ENCODE measurements around the gene CNIH2.
"Not testable (repeated sequence)": the region's sequence is repeated elsewhere in the genome, so short reads cannot be mapped to it uniquely, and the experiment has no call there.

CNIH2 gene

DNA sequence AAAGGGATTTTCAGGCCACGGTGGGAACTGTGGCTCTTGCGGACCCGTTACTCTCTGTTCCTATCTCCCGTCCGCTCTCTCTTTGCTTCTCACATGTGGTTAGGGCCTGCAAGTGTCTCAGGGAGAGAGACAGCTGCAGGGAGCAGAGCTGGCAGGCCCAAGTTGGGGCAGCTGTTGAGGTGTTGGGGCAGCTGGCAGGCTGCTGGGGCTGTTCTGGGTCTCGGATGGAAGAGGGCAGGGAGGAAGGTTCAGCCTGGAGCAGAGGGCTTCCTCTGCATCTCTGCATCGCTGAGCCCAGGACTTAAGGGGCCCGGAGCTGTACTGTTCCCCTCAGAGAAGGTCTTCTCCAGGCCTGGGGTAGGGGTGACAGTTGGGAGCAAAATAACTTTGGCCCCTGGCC lies 2.6 kb upstream of the CNIH2 start:
- no peak overlapping the region for H3K4me3 ChIP-seq
- TF ChIP-seq, protein P1, sequence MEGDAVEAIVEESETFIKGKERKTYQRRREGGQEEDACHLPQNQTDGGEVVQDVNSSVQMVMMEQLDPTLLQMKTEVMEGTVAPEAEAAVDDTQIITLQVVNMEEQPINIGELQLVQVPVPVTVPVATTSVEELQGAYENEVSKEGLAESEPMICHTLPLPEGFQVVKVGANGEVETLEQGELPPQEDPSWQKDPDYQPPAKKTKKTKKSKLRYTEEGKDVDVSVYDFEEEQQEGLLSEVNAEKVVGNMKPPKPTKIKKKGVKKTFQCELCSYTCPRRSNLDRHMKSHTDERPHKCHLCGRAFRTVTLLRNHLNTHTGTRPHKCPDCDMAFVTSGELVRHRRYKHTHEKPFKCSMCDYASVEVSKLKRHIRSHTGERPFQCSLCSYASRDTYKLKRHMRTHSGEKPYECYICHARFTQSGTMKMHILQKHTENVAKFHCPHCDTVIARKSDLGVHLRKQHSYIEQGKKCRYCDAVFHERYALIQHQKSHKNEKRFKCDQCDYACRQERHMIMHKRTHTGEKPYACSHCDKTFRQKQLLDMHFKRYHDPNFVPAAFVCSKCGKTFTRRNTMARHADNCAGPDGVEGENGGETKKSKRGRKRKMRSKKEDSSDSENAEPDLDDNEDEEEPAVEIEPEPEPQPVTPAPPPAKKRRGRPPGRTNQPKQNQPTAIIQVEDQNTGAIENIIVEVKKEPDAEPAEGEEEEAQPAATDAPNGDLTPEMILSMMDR (IDR thresholded peaks at IDR 0.05), result no peak
- no peak for DNase-seq (ENCODE audit: low spot score)
- no peak overlapping the region for H3K27ac ChIP-seq

DNA sequence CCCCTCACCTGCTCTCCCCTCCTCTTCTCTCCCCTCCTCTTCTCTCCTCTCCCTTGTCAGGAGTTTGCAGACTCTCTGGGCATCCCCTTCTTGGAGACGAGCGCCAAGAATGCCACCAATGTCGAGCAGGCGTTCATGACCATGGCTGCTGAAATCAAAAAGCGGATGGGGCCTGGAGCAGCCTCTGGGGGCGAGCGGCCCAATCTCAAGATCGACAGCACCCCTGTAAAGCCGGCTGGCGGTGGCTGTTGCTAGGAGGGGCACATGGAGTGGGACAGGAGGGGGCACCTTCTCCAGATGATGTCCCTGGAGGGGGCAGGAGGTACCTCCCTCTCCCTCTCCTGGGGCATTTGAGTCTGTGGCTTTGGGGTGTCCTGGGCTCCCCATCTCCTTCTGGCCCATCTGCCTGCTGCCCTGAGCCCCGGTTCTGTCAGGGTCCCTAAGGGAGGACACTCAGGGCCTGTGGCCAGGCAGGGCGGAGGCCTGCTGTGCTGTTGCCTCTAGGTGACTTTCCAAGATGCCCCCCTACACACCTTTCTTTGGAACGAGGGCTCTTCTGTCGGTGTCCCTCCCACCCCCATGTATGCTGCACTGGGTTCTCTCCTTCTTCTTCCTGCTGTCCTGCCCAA lies 1.9 kb upstream of the CNIH2 start:
- DNase-seq (ENCODE audit: low spot score), result no peak
- TF ChIP-seq, protein P1 (IDR thresholded peaks at IDR 0.05), result no peak
- no peak overlapping the region for H3K4me3 ChIP-seq
- no peak overlapping the region for H3K27ac ChIP-seq

DNA sequence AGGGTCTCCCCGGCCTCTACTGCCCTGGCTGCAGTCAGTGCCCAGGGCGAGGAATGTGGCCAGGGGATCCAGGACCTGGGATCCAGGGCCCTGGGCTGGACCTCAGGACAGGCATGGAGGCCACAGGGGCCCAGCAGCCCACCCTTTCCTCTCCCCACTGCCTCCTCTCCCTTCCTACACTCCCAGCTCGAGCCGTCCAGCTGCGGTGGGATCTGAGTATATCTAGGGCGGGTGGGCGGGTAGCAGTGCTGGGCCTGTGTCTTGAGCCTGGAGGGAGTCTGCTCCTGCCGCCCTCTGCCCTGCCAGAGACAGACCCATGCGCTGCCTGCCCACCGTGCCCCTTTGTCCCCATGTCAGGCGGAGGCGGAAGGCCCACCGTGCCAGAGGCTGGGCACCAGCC lies 1.4 kb upstream of the CNIH2 start:
- H3K4me3 ChIP-seq; H3K27ac ChIP-seq; DNase-seq (ENCODE audit: low spot score): not testable (repeated sequence)

DNA sequence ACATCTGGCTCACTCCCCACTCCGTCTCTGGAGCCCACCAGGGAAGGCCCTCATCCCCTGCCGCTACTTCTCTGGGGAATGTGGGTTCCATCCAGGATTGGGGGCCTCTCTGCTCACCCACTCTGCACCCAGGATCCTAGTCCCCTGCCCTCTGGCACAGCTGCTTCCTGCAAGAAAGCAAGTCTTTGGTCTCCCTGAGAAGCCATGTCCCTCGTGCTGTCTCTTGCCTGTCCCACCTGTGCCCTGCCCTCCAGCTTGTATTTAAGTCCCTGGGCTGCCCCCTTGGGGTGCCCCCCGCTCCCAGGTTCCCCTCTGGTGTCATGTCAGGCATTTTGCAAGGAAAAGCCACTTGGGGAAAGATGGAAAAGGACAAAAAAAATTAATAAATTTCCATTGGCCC lies 911 bp upstream of the CNIH2 start:
- not testable (repeated sequence) for H3K4me3 ChIP-seq; H3K27ac ChIP-seq; DNase-seq (ENCODE audit: low spot score)

DNA sequence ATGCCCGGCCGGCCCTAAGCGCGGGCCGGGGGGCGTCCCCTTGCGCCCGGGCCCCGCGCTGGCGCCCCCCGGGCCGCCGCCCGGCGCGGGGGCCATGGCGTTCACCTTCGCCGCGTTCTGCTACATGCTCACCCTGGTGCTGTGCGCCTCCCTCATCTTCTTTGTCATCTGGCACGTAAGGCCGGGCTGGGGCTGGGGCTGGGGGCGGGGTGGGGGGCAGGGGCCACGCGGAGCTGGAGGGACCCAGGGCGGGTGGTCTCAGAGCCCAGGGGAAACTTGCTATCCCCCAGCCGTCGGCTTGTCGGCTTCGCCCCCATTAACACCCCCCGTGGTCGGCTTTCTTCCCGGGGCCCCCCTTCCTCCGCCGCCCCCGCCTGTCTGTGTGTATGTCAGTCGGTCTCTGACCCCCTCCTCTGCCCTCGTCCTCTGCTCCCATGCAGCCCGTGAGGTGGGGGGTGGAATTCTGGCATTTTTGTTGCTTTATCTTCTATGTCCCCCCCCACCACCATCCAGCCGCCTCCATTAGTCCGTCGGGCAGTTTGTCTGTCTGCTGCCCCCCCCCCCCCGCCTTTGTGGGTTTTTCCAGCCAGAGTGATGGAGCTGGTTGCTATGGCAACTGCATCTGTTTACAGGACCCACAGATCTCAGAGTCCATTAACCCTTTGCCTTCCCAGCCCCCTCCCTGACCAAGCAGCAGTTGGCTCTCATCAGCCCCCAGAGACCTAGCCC lies 552 bp downstream of the CNIH2 start:
- peak overlapping the region; percentile 65 for H3K4me3 ChIP-seq
- DNase-seq (ENCODE audit: low spot score), result no peak

DNA sequence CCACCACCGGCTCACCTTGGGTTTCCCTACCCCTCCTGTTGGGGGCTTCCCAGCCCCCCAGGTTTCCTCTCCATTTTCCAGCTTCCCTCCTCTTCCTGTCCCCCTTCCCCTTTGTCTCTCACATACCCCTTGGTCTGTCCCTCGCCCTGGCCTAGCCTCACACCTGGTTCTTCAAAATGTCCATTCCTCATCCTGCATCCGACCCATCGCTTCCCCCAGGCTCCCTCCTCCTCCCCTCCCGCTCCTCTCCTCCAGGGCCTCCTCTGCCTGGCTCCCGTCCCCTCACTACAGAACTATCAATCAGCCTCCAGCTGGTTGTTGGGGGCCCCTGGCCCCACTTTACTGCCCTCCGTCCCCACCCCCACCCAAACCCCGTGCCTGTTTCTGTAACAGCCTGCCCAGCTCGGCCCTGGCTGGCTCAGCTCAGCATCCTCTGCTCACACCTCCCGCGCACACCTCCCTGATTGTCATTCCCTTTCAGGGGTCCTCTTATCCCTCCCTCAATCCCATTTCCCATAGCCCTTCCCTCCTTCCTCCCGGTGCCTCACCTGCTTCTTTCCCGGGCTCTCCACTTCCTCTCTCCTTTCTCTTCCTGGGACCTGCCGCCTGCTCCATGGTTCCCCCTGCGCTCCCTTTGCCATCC lies 1.2 kb downstream of the CNIH2 start:
- Histone ChIP-seq H3K27ac (no peak overlapping the region), H3K4me3 (no peak overlapping the region)
- DNase-seq (ENCODE audit: low spot score), result no peak
- TF ChIP-seq, protein P1 (IDR thresholded peaks at IDR 0.05), result no peak

More for the DNA sequence above, 552 bp downstream of the CNIH2 start:
- H3K27ac ChIP-seq, result peak overlapping the region in 1 of 2 donors; percentile 37
- TF ChIP-seq, protein P1 (IDR thresholded peaks at IDR 0.05), result no peak

DNA sequence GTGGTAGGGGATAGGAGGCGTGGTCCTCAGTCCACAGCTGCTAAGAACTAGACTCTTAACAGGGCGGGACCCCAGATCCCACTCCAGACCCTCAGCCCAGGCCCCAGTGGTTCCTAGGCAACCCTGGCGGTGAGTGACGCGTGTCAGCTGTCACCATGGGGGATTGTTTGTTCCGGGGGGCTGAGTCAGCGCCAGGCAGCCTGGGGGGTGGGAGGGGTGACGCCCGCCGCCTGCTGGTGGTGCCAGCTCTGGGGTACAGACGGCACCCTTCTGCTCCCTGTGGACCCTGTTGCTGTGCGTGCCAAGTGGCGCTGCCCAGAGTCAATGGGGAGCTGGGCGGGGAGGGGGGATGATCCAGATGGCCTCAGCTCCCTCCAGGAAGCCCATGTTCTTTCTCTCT lies 2.5 kb downstream of the CNIH2 start:
- H3K27ac ChIP-seq, result no peak overlapping the region
- H3K4me3 ChIP-seq, result no peak overlapping the region
- DNase-seq (ENCODE audit: low spot score), result no peak
- TF ChIP-seq, protein P1 (IDR thresholded peaks at IDR 0.05), result no peak

DNA sequence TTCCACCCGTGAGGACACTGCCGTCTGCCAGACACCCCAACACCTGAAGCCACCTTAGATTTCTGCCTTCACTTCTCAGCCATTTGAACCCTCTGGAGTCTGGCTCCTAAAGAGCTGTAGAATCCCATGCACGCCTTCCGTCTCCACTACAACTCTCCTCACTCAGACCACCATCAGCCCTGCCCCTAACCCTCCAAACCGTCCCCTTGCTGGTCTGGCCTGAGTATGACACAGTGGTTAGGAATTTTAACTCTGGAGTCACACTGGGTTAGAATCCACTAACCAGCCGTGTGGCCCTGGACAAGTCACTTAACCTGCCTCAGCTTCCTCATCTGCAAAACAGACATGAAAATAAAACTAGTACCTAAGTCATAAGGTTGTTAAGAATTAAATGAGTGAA lies 3.0 kb downstream of the CNIH2 start:
- Histone ChIP-seq H3K4me3 (no peak overlapping the region), H3K27ac (no peak overlapping the region)
- no peak for DNase-seq (ENCODE audit: low spot score)
- TF ChIP-seq, protein P1 (IDR thresholded peaks at IDR 0.05), result no peak

Data from coronary artery (tissue), 2 donors.